ENCODE results near the gene GPER1.

The GPER1 gene

DNA sequence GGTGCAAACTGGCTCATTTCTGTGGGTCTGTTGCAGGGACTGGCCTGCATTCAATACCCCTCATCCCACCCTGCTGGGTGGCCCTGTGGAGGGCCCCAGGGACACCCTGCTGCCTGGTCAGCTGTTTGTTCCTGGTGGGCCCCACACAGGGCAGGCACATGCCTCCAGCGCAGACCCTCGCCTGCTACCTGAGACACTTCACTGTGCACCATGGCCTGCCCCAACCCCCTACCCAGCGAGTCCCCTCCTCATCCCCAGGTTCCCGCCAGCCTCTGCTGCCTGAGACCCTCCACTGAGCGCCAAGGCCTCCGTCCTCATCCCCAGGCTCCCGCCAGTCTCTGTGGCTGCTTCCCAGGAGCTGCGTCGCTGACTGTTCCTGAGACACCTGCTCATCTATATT, 26.7 kb upstream of the GPER1 start:
- no peak overlapping the region for H3K27ac ChIP-seq
- TF ChIP-seq CTCF (conservative IDR thresholded peaks at IDR 0.05) = no peak

GRCh38 chr7:1062296-1063294, 25.3 kb upstream of the GPER1 start:
- no peak for TF ChIP-seq CTCF (conservative IDR thresholded peaks at IDR 0.05)
- no peak overlapping the region for H3K27ac ChIP-seq

GRCh38 chr7:1063361-1063760, 24.6 kb upstream of the GPER1 start:
- TF ChIP-seq CTCF (conservative IDR thresholded peaks at IDR 0.05) = no peak
- no peak overlapping the region for H3K27ac ChIP-seq

DNA sequence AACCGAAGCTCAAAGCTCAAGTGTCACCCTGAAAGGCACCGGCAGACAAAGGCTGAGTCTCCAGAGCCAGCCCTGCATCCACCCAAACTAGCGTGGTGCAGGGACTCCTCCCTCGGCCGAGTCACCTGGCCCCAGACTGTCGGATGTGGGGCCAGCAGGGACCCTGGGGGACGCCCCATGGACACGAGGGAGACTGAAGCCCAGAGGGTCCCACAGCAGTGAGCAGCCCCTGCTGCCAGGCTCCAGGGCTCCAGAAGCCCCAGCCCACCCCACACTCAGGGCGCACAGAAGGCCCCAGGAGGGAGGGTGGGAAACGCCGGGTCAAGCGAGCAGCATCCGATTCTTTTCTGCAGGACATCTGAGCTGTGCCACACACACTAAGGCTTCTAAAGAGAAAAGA, 23.3 kb upstream of the GPER1 start:
- no peak for TF ChIP-seq CTCF (conservative IDR thresholded peaks at IDR 0.05)
- no peak overlapping the region for H3K27ac ChIP-seq

DNA sequence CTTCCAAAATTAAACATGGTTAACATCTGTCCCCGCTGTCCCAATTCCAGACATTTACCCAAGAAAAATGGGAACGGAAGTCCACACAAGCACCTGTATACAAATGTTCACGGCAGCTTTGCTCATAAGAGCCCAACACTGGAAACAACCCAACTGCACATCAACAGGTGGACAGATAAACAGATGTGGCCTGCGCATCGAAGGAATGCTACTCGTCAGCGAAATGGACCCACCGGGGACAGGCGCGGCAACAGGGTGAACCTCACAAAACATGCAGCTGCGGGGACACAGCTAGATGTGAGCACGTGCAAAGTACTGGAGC, 22.7 kb upstream of the GPER1 start:
- no peak overlapping the region for H3K27ac ChIP-seq

DNA sequence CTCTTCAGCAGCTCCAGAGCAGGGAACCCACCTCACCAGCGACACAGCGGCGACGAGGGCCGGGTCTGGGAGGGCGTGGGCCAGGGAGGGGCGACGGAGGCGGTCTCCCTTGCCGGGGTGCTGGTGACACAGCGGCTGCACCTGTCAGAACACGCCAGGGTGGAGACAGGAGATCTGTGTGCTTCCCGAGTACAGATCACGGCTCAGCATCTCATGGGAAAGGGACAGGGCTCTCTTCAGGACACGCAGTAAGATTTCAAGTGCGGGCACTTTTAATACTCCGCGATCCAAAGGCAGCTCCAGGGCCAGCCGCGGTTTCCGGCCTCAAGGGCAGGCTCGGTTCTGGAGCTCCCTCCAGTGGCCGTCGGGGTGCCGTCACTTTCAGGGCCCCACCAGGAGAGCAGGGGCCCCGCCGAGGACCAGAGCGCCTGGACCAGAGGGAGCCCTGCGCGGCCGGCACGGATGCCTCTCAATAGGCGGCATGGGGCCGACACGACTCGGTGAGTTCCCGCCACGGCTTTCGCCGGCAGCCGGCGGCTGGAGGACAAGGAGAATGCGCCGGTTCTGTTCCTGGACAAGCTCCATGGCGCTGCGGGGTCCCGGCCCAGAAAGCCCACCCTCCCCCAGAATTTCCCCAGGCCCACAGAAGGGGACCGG, 22.2 kb upstream of the GPER1 start:
- peak; percentile 93 for TF ChIP-seq CTCF (conservative IDR thresholded peaks at IDR 0.05)
- peak overlapping the region; percentile 9; the same call in 1 of the 2 replicates for H3K27ac ChIP-seq

More for the DNA sequence above, 22.7 kb upstream of the GPER1 start:
- no peak for TF ChIP-seq CTCF (conservative IDR thresholded peaks at IDR 0.05)

DNA sequence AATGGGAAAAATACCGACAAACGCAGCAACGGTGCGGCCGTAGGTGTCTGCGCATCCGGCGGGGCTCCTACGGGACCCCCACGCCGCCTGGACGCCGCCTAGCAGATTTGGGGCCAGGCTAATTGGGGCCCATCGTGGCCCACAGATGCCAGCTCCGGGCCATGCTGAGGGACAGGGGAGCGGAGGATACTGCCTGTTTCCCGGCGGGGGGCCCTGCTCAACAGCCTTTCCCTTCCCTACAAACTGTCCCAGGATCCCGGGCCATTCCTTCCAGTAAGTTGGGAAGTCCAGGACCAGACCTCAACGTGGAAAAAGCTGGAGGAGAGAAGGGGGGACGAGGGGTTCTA, 21.7 kb upstream of the GPER1 start:
- TF ChIP-seq CTCF (conservative IDR thresholded peaks at IDR 0.05) = no peak
- peak overlapping the region; percentile 9; the same call in 1 of the 2 replicates for H3K27ac ChIP-seq

Measured in VCaP (cell line).